PC-3 (cell line): ENCODE results near the gene HAUS7.

Experiments
- CTCF ChIP-seq: fragments of 300-600 bp; sonication (generic); conservative IDR thresholded peaks from 2 replicates; pipeline ENCODE4 v1.5.1; 2017; ENCODE audit warnings: antibody characterized with exemption, low read depth, mild to moderate bottlenecking, low read length
- EZH2 ChIP-seq: fragments of 300-600 bp; sonication (generic); IDR thresholded peaks from one replicate; pipeline ENCODE4 v1.6.1; 2017; ENCODE audit warnings: antibody characterized with exemption, mild to moderate bottlenecking, low read length; ENCODE audit not compliant: unreplicated experiment
- EZH2phosphoT487 ChIP-seq: fragments of 300-600 bp; sonication (generic); IDR thresholded peaks from 2 replicates; pipeline ENCODE4 v1.6.1; 2018; ENCODE audit warnings: mild to moderate bottlenecking, antibody characterized with exemption, low read length, borderline replicate concordance

- no peak for TF ChIP-seq CTCF
- TF ChIP-seq EZH2phosphoT487 = no peak
- no peak for TF ChIP-seq EZH2
These were observed 61.5 kb downstream of the HAUS7 start for GRCh38 chrX:153408871-153409351.
